Stimulated activated CD4-positive, alpha-beta T cell treated with anti-CD3 and anti-CD28 coated beads, Interleukin-15, amount 100 ng/mL, for 48 hours (primary cell): ENCODE measurements around the gene HSPB1.
"Not testable (repeated sequence)": the region's sequence is repeated elsewhere in the genome, so short reads cannot be mapped to it uniquely, and the experiment has no call there.

Source experiments
- DNase-seq, 2 donors: peaks; one replicate each; pipeline ENCODE4 v3.0.0-alpha.2; 2020; ENCODE audit warnings: low read depth in 2 of 2

The HSPB1 gene

DNA sequence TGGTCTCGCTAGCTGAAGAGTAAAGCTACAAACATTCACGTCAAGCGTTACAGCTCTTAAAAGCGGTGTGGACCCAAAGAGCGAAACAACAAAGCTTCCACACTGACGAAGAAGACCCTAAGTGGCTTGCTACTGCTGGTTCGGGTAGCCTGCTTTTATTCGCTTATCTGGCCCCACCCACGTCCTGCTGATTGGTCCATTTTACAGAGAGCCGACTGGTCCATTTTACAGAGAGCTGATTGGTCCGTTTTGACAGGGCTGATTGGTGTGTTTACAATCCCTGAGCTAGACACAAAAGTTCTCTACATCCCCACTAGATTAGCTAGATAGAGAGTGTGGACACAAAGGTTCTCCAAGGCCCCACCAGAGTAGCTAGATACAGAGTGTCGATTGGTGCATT is 6.4 kb downstream of the HSPB1 start:
- not testable (repeated sequence) for DNase-seq

GRCh38 chr7:76309341-76310101 is 7.0 kb downstream of the HSPB1 start:
- not testable (repeated sequence) for DNase-seq

GRCh38 chr7:76310102-76310957 is 7.9 kb downstream of the HSPB1 start:
- DNase-seq: no peak

DNA sequence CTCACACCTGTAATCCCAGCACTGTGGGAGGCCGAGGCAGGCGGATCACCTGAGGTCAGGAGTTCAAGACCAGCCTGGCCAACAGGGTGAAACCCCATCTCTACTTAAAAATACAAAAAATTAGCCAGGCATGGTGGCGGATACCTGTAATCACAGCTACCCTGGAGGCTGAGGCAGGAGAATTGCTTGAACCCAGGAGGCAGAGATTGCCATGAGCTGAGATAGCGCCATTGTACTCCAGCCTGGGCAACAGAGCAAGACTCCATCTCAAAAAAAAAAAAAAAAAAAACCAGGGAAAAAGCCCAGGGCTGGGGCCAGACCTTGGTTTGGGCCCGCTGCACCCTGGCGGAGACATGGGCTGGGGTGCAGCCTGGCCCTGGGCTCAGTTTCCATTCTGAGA is 9.4 kb downstream of the HSPB1 start:
- not testable (repeated sequence) for DNase-seq

- peak; percentile 94 to 96 for DNase-seq
Observed at GRCh38 chr7:76314042-76314721, 11.7 kb downstream of the HSPB1 start.

GRCh38 chr7:76314740-76315139 is 12.3 kb downstream of the HSPB1 start:
- not testable (repeated sequence) for DNase-seq

DNA sequence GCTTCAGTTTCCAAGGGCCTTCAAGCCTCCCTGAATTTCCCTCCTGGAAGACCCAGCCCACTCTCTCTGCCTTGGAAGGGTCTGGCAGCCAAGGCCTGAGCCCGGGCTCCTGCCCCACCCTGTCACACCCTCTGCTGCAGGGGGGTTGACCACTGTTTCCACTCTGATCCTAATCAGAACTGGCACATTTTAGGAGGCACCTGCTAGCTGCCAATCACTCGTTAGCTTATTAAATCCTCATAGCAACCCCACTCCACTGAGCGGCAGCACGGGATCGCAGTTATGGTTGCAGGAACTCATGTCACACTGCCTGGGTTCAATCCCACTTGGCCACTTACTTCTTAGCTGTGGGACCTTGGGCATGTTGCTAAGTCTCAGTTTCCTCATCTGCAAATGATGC is 12.9 kb downstream of the HSPB1 start:
- DNase-seq: no peak

DNA sequence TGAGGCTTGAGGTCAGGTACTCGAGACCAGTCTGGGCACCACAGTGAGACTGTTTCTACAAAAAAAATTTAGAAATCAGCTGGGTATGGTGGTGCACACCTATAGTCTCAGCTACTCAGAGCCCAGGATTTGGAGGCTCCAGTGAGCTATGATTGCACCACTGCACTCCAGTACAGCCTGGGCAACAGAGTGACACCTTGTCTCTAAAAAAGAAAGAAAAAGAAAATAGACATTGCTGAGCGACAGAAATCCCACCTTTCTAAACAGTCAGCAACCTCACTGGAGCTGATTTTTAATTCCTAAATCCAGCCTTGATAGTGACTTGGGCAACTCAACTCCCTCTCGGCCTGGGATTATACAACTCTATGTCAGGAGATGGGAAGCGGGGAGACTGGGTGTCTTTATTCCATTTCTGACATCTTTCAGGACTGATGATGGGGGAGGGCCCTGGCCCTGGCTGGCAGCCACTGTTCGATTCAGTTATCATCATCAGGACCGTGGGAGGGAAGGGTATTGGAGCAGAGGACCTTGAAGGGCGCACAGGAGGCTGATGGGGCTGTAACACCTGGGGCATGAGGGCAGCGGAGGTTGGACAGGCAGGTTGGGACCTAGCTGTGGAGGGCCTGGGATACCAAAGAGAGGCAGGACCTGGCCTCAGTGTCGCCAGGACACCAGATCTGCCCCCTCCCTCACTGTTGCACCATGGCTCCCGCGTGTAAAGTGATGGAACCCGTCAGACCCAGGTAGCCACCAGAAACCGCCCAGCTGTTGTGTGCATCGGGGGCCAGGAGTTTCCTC is 14.7 kb downstream of the HSPB1 start:
- no peak for DNase-seq

DNA sequence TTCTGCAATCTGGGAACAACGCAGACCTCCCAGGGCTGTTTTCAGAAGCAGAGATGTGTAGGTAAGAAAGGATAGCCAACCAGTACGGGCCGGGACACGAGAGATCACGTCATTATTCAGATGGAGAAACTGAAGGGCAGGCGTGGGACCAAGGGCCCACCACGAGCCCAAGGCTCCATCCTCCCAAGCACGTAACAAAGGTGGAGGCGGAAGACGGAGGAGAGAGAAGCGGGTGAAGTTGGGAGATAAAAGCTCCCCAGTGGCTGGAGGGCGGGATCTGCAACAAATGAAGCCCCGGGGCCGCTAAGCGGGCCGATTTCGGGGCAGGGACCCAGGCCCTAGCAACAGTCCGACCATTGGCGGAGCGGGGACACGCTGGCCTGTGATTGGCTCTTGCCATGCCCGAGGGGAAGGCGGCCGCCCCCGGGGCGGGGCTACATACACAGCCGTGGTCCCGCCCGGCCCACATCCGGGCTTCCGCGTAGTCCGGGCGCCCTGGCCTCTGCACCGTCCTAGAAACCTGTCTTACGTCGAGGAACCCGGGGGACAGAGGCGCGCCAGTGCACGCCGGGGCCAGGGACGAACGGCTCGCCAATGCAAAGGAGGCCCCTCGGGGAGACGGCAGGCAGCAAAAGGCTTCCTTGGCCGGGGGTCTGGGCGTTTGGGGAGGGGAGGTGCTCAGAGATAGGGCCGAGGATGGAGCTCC is 15.5 kb downstream of the HSPB1 start:
- peak; percentile 92 to 95 for DNase-seq

- peak; percentile 56 to 67 for DNase-seq
Observed at GRCh38 chr7:76318488-76319353, 16.2 kb downstream of the HSPB1 start.

DNA sequence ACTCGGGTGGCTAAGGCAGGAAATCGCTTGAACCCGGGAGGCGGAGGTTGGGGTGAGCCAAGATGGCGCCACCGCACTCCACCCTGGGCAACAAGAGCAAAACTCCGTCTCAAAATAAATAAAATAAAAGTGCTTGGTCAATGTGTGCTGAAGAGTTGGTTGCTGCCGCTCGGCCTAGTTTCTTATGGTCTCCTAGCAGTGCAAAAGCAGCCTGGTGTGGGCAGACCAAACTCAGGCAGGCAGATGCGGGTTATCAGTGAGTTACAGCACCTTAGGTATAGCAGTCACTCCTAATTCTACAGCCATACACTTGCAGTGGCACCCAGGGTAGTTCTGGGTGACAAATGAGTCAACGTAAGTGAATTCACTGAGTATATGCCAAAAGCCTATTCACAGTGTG is 22.6 kb downstream of the HSPB1 start:
- DNase-seq: no peak

DNA sequence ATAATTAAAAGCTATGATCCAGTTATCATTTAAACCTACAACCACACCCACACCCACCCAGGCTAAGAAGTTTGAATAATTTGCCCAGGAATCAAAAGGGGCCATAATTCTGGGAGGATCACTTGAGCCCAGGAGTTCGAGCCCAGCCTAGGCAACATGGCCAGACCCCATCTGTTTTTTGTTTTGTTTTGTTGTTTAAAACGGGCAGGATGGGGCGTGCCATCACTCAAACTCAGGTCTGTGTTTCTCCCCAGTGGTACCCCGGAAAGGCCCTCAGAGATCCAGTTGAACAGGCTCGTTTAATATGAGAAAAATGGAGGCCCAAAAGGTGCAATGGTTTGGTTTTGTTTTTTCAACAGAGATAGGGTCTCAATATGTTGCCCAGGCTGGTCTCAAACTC is 23.3 kb downstream of the HSPB1 start:
- no peak for DNase-seq

- DNase-seq: no peak
Observed at GRCh38 chr7:76326646-76327233, 24.3 kb downstream of the HSPB1 start.

DNA sequence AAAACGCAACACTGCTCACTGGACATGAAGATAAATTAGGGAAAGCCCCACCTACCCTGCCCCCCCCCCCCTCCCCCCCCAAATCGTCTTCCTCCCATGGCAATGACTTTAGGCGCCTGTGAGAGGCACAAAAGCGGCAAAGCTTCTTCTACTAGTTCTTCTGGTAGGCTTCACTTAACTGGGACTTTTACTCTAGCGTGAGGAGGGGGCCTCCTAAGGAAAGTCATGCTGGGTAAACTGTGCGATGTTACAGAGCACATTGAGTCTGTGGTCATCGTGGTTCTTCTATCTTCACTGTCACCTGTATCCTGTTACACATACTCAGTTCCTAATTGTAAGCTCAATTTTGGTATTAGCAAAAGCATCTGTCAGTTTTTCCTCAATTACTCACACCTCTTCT is 25.1 kb downstream of the HSPB1 start:
- DNase-seq: no peak

- DNase-seq: no peak
Observed at GRCh38 chr7:76328389-76328788, 25.9 kb downstream of the HSPB1 start.

DNA sequence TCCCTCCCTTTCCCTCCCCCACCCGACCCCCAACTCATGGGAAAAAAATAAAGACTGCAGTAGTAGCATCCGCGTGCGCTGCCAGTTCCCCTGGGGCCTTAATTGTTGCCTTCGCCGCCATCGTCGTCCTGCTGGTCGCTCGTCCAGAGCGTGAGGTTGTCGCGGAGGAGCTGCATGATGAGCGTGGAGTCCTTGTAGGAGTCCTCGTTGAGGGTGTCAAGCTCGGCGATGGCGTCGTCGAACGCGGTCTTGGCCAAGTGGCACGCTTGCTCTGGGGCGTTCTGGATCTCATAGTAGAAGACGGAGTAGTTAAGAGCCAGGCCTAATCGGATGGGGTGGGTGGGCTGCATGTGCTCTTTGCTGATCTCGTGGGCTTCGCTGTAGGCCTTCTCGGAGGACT is 27.0 kb downstream of the HSPB1 start:
- no peak for DNase-seq

DNA sequence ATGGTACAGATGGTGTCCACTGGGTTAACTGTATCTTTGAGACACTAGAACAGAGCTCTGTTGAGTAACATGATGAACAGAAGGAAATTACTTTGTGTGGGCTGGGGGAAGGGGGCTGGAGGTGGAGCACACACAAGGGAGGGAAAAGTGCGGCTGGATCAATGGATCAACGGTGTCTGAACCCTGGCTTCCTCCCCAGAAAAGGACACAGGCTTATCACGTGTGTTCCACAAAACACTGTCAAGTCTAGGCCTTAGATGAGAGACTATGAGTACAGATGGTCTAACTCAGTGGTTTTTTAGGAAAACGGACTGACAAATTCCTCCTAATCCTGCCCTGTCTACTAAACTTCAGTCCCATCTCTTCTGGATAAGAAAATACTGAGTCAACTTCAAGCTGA is 27.8 kb downstream of the HSPB1 start:
- no peak for DNase-seq

DNA sequence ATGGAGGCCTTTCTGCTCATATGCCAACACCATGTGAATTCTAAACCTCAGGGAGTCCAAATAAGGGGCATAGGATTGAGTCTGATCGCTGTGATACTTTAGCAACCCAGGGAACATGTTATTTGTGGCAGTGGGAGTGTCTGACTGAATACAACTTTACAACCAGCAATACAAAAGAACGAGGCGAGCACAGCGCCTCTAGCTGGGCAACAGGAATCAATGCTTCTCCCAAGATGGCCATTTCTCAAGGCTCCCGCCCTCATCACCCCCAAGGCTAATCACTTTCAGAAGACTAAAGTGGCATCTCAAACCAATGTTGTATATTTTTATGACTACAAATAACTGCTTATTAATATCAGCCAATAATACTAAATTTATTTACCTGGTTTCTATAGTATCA is 28.2 kb downstream of the HSPB1 start:
- DNase-seq: no peak

- DNase-seq: no peak
Observed at GRCh38 chr7:76332078-76332477, 29.6 kb downstream of the HSPB1 start.
